Glutamatergic neuron (in vitro differentiated cells): ENCODE measurements around the gene ZNF207. TPM values are rescaled to one million over a fixed set of nuclear protein-coding genes. Genes with fewer than 3 reads are reported as not detected.
"Not testable (repeated sequence)": the region's sequence is repeated elsewhere in the genome, so short reads cannot be mapped to it uniquely, and the experiment has no call there.

Experiments used
- DNase-seq: peaks from one replicate; pipeline ENCODE4 v3.0.0; 2022
- H3K27ac Mint-ChIP-seq: one replicate; pipeline ENCODE4 v1.8.0; 2020; ENCODE audit warnings: mild to moderate bottlenecking, mixed read lengths, inconsistent platforms; ENCODE audit not compliant: unreplicated experiment
- H3K27me3 Mint-ChIP-seq: one replicate; pipeline ENCODE4 v1.8.0; 2020; ENCODE audit warnings: mild to moderate bottlenecking, moderate library complexity, mixed read lengths, inconsistent platforms; ENCODE audit not compliant: unreplicated experiment
- H3K36me3 Mint-ChIP-seq: one replicate; pipeline ENCODE4 v1.8.0; 2020; ENCODE audit warnings: mild to moderate bottlenecking, mixed read lengths, inconsistent platforms; ENCODE audit not compliant: unreplicated experiment
- H3K4me1 Mint-ChIP-seq: one replicate; pipeline ENCODE4 v1.8.0; 2020; ENCODE audit warnings: mild to moderate bottlenecking, low read depth, mixed read lengths, inconsistent platforms; ENCODE audit not compliant: unreplicated experiment
- H3K4me3 Mint-ChIP-seq: one replicate; pipeline ENCODE4 v1.8.0; 2020; ENCODE audit warnings: mild to moderate bottlenecking, mixed read lengths, inconsistent platforms; ENCODE audit not compliant: unreplicated experiment
- H3K9me3 Mint-ChIP-seq: one replicate; pipeline ENCODE4 v1.8.0; 2020; ENCODE audit warnings: mild to moderate bottlenecking, moderate library complexity, mixed read lengths, inconsistent platforms; ENCODE audit not compliant: unreplicated experiment
- total RNA-seq: library from RNA; stranded (reverse); fragmentation: NEBNext Ultra II Directional; extraction: Animal tissue kit (Norgen Biotek cat#: 25700); gene quantifications from one replicate; pipeline ENCODE4 v1.2.1, GENCODE V29; 2021; ENCODE audit not compliant: unreplicated experiment
- TF ChIP-seq, protein P1 (sequence below): fragments of 200-600 bp; sonication (generic); IDR thresholded peaks from one replicate; pipeline ENCODE4 v1.5.0; 2021; ENCODE audit not compliant: partially characterized antibody, unreplicated experiment

The ZNF207 gene
- total RNA-seq, 1 donor from 2014 or later, result 216 TPM

GRCh38 chr17:32350666-32351418 lies 885 bp downstream of the ZNF207 start:
- H3K27ac Mint-ChIP-seq, result peak overlapping the region; percentile 100
- H3K9me3 Mint-ChIP-seq, result peaks cover 12% of the 10 kb centered on the region
- TF ChIP-seq, protein P1, sequence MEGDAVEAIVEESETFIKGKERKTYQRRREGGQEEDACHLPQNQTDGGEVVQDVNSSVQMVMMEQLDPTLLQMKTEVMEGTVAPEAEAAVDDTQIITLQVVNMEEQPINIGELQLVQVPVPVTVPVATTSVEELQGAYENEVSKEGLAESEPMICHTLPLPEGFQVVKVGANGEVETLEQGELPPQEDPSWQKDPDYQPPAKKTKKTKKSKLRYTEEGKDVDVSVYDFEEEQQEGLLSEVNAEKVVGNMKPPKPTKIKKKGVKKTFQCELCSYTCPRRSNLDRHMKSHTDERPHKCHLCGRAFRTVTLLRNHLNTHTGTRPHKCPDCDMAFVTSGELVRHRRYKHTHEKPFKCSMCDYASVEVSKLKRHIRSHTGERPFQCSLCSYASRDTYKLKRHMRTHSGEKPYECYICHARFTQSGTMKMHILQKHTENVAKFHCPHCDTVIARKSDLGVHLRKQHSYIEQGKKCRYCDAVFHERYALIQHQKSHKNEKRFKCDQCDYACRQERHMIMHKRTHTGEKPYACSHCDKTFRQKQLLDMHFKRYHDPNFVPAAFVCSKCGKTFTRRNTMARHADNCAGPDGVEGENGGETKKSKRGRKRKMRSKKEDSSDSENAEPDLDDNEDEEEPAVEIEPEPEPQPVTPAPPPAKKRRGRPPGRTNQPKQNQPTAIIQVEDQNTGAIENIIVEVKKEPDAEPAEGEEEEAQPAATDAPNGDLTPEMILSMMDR, result no peak
- peak overlapping the region; percentile 100 for H3K4me3 Mint-ChIP-seq
- peaks cover 14% of the 10 kb centered on the region for H3K4me1 Mint-ChIP-seq
- no peaks in the 10 kb centered on the region for H3K36me3 Mint-ChIP-seq
- DNase-seq, result no peak
- H3K27me3 Mint-ChIP-seq, result peaks cover 12% of the 10 kb centered on the region

GRCh38 chr17:32352734-32353133 lies 2.8 kb downstream of the ZNF207 start:
- H3K27me3 Mint-ChIP-seq, result peaks cover 12% of the 10 kb centered on the region
- H3K4me1 Mint-ChIP-seq, result peaks cover 14% of the 10 kb centered on the region
- not testable (repeated sequence) for H3K36me3 Mint-ChIP-seq, DNase-seq, H3K27ac Mint-ChIP-seq
- H3K9me3 Mint-ChIP-seq, result peaks cover 12% of the 10 kb centered on the region
- peak overlapping the region; percentile 100 for H3K4me3 Mint-ChIP-seq

DNA sequence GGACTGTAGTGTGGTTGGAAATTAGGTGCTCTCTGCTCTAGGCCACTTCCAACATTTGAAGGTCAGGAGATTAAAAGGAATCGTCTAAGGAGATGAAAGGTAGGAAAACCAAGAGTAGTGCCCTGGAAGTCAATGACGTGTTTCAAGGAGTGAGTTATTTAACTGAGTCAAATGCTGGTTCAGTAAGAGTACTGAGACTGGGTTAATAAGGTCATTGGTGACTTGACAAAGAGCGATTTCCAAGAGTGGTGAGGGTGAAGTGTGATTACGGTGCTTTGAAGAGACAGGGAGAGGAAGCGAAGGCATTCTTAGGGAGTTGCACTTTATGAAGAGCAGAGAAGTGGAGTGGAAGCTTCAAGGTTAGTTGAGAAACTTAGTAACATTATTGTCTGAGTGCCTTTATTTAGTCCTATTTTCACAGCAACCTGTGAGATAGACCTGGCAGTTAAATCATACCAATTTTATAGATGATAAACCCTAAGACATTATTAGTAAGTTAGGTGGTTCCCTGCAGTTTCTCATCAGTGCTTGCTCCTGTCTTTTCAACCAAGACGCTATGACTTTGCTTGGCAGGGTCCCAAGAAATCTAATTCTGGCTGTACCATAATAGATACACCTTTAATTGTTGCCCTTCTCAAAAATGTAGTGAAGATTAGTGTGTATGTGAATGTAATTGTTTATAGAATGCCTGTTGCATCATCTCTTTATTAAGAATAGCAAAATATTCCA lies 5.9 kb downstream of the ZNF207 start:
- H3K4me3 Mint-ChIP-seq, result peak overlapping the region; percentile 3
- TF ChIP-seq, protein P1, result no peak

GRCh38 chr17:32356378-32356743 lies 6.4 kb downstream of the ZNF207 start:
- TF ChIP-seq, protein P1, result no peak
- Mint-ChIP-seq H3K27ac (no peak overlapping the region), H3K36me3 (no peaks in the 10 kb centered on the region), H3K27me3 (no peaks in the 10 kb centered on the region), H3K4me1 (peaks cover 12% of the 10 kb centered on the region), H3K4me3 (no peak overlapping the region), H3K9me3 (peaks cover 1% of the 10 kb centered on the region)
- DNase-seq, result no peak

More for the DNA sequence above, 5.9 kb downstream of the ZNF207 start:
- H3K27me3 Mint-ChIP-seq, result no peaks in the 10 kb centered on the region
- peak overlapping the region; percentile 18 for H3K27ac Mint-ChIP-seq
- no peak for DNase-seq
- peaks cover 14% of the 10 kb centered on the region for H3K4me1 Mint-ChIP-seq
- H3K9me3 Mint-ChIP-seq, result peaks cover 1% of the 10 kb centered on the region
- no peaks in the 10 kb centered on the region for H3K36me3 Mint-ChIP-seq

DNA sequence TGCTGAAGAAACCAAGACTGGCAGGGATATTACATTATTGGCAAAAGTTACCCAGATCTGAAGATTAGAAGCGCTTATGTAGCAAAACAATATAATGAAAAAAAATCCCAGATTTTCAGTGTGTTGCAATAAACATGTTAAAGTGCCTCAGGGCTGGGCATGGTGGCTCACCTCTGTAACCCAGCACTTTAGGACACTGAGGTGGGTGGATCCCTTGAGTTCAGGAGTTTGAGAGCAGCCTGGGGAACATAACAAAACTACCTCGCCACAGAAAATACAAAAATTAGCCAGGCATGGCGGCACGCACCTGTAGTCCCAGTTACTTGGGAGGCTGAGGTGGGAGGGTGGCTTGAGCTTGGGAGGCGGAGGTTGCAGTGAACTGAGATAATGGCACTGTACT lies 6.8 kb downstream of the ZNF207 start:
- no peak overlapping the region for H3K27ac Mint-ChIP-seq
- H3K27me3 Mint-ChIP-seq, result no peaks in the 10 kb centered on the region
- no peaks in the 10 kb centered on the region for H3K36me3 Mint-ChIP-seq

More for the DNA sequence above, 6.8 kb downstream of the ZNF207 start:
- Mint-ChIP-seq H3K9me3 (peaks cover 1% of the 10 kb centered on the region), H3K4me1 (peaks cover 12% of the 10 kb centered on the region), H3K4me3 (no peak overlapping the region)
- no peak for DNase-seq
- TF ChIP-seq, protein P1, result no peak
